Measurements from ENCODE around the gene NAA10. TPM values are rescaled to one million over a fixed set of nuclear protein-coding genes. Genes with fewer than 3 reads are reported as not detected.

The NAA10 gene
- total RNA-seq, 1 donor from 2014 or later = 4.1 TPM

DNA sequence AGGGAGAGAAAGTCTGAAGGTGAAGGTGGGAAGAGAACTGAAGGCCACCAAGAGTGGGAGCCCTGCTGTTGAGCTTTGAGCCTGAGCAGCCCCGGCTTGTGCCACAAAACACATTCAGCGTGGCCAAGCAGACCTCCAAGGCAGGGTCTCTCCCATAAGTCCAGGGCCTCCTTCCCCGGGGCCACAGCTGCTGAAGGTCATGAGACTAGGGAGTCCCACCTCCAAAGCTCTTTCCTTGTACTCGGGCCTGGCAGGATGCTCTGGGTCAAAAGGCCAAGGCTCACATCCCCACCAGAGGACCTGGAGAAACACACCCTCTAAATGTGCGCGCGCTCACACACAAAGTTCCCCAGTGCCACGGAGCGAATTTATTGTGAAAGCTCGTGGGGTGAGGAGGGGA, 5.3 kb downstream of the NAA10 start:
- DNase-seq (ENCODE audit: low spot score) = no peak

DNA sequence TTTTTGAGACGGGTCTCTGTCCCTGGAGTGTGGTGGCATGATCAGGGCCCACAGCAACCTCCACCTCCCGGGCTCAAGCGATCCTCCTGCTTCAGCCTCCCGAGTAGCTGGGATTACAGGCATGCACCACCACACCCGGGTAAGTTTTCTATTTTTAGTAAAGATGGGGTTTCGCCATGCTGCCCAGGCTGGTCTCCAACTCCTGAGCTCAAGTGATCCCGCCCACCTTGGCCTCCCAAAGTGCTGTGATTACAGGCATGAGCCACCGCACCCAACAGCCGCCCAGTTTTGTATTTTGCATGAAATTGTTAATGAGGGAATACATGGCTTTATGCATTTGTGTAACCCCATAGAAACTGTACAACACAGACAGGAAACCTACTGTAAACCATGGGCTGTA, 6.0 kb downstream of the NAA10 start:
- DNase-seq (ENCODE audit: low spot score) = no peak

DNA sequence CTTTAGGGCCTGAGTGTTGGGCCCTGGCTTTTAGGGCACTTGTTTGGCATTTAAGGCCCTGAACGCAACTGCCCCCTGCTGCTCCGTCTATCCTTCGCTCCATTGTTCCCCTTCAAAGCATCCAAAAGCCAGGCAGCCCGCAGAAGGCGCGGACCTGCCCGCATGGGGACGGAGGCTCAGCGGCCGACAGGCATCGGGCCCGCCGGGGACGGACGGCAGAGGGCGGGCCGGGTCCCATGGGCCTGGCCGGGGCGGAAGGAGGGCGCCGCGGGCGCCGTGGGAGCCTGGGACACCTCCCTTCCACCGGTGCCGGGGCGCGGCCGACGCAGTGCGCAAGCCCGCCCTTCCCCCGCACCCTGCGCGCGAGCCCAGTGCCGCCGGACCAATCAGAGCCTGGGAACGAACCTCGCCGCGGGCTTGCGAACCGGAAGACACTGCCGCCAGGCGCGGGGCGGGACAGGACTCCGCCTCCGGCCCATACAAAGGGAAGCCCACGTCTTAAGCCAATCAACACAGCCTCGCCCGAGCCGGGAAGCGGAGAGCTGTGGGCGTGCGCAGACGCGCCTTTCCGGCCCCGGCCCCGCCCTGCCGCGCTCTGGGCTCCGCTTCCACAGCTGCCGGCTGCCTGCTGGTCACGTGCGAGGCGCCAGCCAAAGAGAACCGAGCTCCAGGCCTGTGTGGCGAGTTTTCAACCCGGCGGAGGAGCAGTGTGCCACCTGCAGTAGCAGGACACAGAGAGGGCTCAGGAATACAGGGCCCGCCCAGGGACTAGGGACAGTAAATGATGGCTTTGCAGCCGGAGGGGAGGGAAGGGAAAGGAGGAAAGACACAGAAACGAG, 6.7 kb downstream of the NAA10 start:
- DNase-seq (ENCODE audit: low spot score) = peak; percentile 98

DNA sequence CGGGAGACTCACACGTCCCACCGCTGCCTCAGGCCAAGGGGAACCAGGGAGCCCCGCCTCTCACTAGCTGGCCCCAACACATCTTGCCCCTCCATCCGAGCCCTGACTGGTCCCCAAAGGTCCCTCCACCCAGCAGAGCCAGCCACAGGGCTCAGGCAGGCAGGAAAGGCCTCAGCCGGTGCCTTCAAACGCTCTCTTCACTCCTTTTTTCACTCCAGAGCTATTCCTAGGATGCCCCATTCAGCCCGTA, 7.2 kb downstream of the NAA10 start:
- DNase-seq (ENCODE audit: low spot score) = no peak

DNA sequence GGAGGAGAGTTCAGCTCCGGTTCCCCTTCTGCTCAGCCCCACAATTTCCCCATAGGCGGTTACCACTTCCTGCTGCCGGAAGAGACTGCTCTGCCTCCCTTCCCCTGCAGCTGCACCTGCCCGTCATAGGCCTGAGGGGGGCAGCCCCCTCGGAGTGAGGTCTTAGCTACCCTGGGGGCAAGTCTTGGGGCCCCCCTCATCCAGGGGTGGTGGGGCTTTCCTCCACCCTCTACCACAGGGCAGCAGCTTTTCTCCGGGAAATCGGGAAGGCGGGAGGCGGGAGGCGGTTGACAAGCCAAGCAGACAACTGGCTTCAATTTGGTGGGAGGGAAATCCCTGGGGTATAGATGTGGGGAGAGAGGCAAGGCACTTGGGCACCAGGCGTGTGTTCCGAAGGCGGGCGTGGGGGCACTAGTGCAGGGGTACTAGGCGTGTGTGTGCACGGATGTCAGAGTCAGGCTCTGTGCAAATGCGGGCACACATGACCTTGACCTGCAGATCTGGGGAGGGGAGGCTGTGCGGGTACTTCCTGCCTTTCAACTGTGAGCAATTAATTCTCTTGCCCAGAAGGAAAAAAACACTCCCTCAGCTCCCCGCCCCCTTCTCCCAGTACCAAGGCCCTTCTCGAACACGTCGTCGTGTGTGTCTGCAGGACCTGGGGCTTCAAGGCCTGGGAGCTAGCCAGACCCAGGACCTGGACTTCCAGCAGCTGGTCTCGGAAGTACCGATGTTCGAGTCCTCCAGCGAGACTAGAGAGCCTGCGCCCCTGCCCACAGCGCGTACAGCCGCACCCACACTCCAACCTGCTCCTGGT, 7.8 kb downstream of the NAA10 start:
- peak; percentile 46 for DNase-seq (ENCODE audit: low spot score)

DNA sequence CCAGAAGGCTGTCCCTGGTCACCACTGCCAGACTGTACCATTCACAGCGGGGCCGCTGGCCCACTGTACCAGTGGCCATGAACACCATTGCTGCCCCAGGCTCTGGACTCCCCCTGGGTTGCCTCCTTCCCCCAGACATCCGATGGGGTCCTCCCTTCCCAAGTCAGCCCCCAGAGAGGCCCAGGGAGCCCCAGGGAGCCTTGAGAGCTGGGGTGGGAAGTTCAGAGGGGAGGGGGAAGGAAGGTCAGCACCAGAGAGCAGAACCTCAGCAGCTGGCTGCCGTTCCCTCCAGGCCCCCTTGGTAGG, 8.3 kb downstream of the NAA10 start:
- peak; percentile 68 for DNase-seq (ENCODE audit: low spot score)

DNA sequence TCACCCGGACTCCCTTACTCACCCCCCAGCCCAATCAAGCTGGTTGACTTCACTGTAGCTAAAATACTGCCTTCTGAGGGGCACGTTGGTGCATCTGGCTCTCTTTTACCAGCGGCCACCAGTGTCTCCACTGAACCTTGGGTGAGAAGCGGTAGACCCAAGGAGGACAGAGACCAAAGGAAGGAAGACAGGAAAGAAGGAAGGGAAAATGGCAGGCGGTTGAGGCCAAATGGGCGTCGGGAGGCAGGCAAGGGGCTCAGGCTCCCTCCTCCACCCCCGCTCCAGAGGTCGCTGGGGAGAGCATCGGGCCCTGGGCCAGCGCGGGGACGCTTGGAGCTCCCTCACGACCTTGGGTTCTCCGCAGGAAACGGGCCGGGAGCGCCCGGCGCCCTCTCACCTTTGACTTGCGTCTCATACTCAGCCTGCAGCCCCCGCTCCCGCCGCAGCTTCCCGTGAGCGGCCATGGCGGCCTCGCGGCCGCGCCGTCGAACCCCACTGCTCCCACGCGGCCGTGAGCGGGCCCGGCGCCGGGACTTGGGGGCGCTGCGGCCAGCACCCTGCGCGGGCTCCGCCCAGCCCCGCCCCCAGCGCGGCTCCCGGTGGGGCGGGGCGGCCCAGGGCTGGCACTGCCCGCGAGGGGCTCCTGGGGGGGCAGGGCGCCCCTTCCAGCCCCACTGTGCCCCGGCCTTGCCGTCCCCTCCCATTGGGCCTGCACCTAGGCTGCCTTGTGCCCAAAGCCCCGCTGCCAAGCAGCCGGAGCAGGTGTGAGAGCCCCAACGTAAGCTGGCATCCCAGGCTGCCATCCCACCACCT, 8.9 kb downstream of the NAA10 start, which contains the start of gene ARHGAP4:
Gene ARHGAP4 (minus strand): TSS at position 526 of the 813 bp plus-strand sequence. CDS start 62 bp downstream, at position 464.
- no peak for DNase-seq (ENCODE audit: low spot score)

DNA sequence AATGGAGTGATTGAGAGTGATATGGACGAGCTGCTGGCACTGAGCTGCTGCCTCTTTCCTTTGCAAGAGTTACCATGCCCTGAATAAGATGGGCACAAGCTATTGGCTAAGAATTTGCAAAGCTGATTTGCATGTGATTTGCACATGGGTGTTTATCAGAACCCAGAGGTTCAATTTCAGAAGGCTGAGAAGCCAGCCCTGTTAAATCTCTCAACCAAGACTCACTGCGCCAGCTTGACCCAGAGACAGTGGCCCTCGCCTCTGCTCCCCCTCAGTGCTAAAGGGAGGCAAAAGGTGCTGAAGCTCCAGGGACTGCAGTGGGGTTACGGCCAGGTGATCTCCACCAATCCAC, 9.5 kb downstream of the NAA10 start:
- no peak for DNase-seq (ENCODE audit: low spot score)

DNA sequence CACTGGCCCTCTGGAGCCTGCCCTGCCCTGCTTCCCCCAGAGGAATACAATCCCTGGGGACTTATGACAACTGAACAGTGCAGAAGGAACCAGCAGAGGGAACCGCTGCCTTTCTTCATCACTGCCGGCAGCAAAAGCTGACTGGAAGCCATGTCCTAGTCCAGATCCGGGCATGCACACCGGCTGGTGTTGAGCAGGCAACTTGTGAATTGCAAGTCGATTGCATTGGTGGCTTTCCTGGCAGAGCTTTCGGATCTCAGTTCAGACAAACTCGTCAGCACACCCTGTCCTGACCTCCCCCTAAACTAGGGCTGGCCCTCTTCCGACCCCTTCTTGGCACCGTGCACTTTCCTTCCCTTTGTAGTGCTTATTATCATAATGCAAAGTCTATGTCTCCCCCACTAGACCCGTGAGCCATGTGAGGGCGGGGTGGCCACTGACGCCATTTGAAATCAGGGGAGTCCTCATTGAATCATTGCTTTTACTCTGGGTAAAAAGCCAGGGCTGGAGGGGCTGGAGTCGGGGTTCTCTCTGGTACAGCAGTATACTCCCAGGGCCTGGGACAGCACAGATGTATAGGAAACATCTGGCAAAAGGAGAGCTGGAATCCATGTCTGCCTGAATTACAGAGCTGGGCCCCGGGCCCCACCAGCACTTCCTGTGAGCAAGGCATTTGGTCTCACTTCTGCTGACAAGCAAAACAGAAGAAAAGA, 10.5 kb downstream of the NAA10 start:
- DNase-seq (ENCODE audit: low spot score) = peak; percentile 42

DNA sequence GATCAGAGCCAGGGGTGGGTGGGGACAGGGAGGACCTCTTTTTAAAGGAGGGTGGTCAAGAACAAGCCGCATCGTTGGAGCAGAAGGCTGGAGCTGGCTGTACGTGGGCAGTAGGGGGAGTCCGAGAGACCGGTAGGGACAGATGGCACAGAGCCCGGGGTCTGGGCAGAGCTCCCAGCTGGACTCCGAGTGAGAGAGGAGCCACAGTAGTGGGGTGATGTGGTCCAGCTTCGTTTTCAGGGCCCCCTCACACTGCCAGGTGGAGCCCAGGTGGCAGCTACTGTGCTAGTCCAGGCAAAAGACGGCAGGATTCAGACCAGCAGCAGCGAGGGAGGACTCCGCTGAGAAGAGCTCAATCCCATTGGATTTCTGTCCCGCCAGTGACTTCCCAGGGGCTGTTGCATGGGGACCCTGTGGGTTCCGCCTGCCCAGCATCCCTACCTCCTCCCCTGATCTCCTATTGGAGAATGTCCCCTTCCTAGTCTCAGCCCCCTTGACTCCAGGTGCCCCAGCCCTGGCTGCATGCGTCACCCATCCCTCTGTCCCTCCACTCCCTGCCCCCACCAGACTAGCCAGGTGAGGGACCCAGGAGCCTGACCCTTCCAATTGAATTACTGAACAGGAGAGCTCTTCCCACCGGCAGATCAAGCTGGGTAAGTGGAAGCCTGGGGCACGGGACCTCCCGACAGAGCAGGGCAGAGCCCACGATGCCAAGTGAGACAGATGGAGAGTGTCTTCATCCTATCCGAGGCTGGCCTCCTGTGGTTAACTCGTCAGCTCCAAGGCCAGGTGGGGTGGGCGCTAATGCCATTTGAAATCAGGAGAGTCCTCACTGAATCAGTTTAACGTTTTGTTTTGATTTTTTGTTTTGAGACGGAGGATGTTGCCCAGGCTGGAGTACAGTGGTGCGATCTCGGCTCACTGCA, 11.6 kb downstream of the NAA10 start:
- no peak for DNase-seq (ENCODE audit: low spot score)

DNA sequence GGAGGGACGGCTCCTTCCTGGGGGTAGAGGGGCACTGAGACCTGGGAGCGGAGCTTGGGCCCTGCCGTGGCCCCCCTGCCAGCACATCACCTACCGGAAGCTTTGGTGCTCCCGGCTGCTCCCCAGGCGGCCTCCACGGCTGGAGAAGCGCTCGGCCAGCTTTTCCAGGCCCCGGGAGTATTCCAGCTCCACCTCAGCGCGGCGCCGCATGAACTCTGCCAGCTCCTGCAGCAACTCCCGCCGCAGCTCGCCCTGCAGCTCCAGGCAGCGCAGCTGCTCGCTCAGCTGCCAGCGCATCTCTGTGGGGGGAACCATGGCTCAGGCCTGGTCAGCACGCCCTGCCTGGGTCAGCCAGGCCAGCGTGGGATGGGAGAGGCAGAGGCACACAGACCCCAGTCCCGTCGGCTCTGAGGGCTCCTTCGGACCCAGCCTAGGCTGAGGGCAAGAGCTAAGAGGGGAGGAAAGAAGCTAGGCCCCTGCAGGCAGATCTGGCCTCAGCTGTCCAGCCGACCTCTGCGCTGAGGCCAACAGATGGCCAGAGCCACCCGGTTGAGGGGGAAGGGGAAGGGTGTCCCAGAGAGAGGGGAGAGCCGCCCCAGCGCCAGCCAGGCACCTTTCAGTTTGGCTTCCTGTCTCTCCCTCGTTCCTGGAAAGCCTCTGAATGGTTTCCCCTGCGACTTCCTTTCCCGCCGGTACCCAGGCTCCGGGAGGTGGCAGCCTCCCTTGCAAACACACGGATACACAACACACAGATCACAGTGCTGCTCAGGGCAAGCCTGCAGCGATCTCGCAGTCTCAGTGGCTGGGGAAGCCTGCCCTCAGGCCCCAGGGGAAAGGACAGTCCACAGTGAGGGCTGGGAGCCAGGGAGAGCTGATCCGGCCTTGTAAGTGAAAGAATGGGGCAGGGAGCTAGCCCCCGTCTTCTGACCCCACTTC, 13.1 kb downstream of the NAA10 start:
- no peak for DNase-seq (ENCODE audit: low spot score)

DNA sequence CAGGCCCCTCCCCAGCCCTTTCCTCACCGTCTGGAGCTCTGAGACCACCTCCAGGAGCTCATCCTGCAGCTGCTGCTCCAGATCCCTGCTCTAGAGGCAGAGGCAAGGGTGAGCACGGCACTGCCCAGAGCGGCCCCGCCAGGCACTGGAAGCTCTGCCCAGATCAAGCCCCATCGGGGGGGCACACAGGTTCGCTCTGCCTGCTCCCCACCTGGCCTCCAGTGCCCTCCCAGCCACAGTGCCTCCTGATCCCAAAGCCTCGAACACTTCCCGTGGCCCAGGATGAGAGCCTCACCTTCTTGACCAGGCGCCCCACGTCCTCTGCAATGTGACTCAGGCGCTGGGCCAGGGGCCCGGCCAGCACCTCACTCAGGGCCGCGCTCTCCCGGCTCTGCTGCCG, 13.8 kb downstream of the NAA10 start:
- DNase-seq (ENCODE audit: low spot score) = no peak

DNA sequence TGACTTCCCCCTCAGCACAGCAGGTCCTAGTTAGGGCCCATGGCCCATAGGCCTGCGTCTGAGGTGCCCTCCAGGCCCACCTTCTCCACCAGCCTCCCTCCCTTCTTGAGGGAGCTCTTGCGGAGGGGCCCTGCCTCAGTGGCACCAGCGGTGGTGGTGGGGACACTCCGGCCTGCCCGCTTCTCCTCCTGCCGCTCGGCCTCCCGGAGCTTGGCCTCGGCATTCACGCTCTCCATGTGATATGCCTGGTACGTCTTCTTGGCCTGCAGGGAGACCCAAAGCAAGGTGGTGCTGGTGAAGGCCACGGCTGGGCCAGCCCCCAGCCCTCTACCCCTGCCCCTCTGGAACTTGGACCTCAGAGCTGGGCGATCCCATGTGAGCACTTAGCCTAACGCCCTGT, 14.3 kb downstream of the NAA10 start:
- no peak for DNase-seq (ENCODE audit: low spot score)

DNA sequence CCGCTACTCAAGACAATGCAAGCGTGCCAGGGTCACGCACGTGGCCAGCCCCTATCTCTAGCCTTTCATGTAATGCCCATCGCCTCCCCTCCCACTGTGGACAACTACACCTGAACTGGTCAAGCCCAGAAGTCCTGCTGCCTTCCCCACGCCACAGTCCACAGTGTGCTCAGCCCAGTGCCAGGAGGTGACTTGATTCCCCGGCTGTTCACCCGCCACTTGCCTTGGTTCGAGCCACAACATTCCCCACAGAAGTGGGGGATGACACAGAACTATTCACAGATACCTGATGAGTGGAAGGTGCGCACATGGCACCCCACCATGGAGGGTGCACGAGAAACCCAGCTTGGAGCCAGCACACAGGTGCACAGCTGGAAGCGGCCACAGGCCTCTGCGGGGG, 15.6 kb downstream of the NAA10 start:
- no peak for DNase-seq (ENCODE audit: low spot score)

DNA sequence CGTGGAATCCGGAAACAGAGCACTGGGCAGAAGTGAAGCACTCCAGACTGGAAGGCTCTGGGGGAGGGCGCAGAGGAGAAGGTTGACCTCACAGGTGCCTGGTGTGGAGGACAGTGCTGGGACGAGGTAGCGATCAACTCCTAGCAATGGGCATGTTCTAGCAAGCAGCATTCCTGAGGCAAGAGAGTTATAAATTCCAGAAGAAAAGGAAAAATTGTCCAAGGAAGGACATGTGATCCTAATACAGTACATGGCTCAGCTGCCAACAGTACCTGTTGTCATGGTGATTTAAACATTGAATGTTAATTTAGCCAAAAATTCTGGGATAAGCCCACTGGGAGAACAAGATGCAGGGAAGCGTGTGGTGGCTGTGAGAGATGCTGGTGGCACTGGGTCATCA, 17.0 kb downstream of the NAA10 start:
- no peak for DNase-seq (ENCODE audit: low spot score)

DNA sequence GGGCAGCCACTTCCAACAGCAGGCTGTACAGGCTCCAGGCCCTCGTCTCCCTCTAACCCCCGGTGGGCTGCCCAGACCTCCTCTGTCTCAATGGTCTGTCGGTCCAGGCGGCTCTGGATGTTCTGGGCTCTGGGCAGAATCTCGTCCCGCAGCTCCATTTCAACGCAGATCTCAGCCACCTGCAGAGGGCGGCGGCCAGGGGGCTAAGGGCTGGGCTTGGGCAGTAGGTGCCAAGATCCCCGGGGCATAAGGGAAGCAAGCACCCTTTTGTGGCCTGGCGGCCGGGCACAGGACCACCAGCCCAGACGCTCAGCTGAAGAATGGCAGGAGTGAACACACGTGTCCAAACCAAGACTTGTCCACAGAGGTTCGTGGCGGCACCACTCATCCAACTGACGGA, 21.1 kb downstream of the NAA10 start:
- DNase-seq (ENCODE audit: low spot score) = no peak

DNA sequence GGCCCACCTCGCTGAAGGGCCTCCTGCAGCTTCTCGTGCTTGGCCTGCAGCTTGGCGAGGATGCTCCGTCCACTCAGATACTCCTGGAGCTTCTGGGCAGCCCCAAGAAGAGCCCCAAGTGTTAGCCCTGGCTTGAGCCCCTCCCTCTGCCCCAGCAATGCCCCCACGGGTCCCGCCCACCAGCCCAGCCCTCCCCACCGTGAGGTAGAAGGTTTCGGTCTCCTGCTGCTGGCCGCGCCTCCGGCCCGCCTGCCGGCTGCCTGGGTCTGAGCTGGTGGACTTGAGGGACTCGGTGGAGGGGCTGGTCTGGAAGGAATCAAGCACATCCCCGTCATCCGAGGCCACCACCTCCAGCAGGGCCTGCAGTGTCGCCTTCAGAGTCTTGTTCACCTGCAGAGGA, 21.6 kb downstream of the NAA10 start:
- no peak for DNase-seq (ENCODE audit: low spot score)

DNA sequence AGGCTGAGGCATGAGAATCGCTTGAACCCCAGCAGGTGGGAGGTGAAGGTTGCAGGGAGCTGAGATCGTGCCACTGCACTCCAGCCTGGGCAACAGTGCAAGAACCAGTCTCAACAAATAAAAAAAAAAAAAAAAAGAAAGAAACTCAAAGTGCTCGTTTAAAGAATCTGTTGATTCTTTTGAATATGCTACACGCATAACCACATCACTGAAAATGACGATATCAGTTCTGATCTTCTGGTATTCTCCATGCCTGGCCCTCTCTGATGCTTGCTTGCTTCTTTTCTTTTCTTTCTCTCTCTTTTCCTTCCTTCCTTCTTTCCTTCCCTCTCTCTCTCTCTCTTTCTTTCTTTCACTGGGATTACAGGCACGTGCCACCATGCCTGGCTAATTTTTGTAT, 23.0 kb downstream of the NAA10 start:
- no peak for DNase-seq (ENCODE audit: low spot score)

DNA sequence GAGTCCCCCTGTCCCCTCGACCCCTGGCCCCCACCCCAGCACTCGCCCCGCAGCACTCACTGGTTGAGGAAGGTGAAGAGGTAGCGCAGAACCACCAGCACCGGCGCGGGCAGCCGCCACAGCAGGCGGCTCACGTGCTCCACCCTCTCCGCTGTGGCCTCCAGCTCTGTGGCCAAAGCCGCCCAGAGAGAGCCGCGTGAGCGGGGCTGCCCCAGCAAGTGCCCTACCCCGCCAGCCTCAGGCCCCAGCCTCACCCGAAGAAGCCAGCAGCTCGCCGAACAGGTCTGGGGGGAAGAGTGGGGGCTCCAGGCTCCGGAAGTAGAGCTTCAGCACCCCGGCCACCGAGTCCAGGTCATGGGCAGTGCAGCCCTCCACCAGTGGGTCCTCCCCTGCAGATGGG, 24.4 kb downstream of the NAA10 start:
- no peak for DNase-seq (ENCODE audit: low spot score)

DNA sequence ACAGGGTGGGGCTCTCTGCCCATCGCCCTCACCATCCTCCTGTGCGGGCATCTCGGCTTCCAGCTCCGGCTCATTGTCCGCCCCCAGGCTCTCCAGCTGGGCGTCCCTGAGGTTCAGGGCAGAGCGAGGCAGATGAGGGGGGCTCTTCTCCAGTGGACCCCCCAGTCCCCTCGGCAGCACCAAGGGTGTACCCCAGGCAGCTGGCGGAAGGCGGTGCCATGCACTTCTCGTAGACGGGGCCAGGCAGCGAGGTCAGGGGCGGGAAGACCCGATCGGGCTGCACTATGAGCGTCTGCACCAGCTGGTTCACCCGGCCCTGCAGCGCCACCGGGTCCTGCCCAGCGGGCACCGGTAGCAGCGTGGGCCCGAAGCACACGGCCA, 24.9 kb downstream of the NAA10 start:
- no peak for DNase-seq (ENCODE audit: low spot score)
